Activated CD8-positive, alpha-beta memory T cell treated with anti-CD3 and anti-CD28 coated beads, Interleukin-2, amount 50 U/mL, for 4 hours (primary cell): ENCODE measurements around the gene SIRPB2.

Source experiments
- DNase-seq: peaks from one replicate; pipeline ENCODE4 v3.0.0-alpha.2; 2020

The SIRPB2 gene

GRCh38 chr20:1438361-1438760 is 52.9 kb downstream of the SIRPB2 start:
- DNase-seq: no peak

- DNase-seq: peak; percentile 79
Observed at GRCh38 chr20:1437235-1437904, 53.9 kb downstream of the SIRPB2 start.

GRCh38 chr20:1436263-1436662 is 55.0 kb downstream of the SIRPB2 start:
- DNase-seq: no peak

- DNase-seq: no peak
Observed at GRCh38 chr20:1435337-1435699, 55.9 kb downstream of the SIRPB2 start.

GRCh38 chr20:1434571-1435336 is 56.5 kb downstream of the SIRPB2 start:
- no peak for DNase-seq

GRCh38 chr20:1431158-1431557 is 60.1 kb downstream of the SIRPB2 start:
- no peak for DNase-seq

GRCh38 chr20:1430004-1430451 is 61.2 kb downstream of the SIRPB2 start:
- DNase-seq: no peak

GRCh38 chr20:1429143-1429728 is 62.0 kb downstream of the SIRPB2 start:
- no peak for DNase-seq

GRCh38 chr20:1427457-1428054 is 63.7 kb downstream of the SIRPB2 start:
- DNase-seq: no peak

GRCh38 chr20:1426231-1426849 is 64.9 kb downstream of the SIRPB2 start:
- DNase-seq: no peak
